OCI-LY1 (cell line): Measurements from ENCODE around the gene EBP.

Experiments used
- H2AFZ ChIP-seq: fragments of 200-600 bp; sonication (generic), shearing (Covaris generic); 2 replicates; pipeline ENCODE4 v1.6.0; 2014; ENCODE audit warnings: antibody characterized with exemption, mild to moderate bottlenecking, low read length
- H3F3A ChIP-seq: fragments of 200-600 bp; sonication (generic), shearing (Covaris generic); 2 replicates; pipeline ENCODE4 v1.6.0; 2014; ENCODE audit warnings: mild to moderate bottlenecking, antibody characterized with exemption, low read length, moderate library complexity; ENCODE audit not compliant: insufficient read depth
- H3K27ac ChIP-seq: fragments of 200-600 bp; sonication (generic); 2 replicates; pipeline ENCODE4 v1.5.1; 2014; ENCODE audit warnings: low read length, mixed run types, mild to moderate bottlenecking, low read depth; ENCODE audit not compliant: poor library complexity, severe bottlenecking
- H3K27me3 ChIP-seq: fragments of 200-600 bp; sonication (generic); 2 replicates; pipeline ENCODE4 v1.6.0; 2014; ENCODE audit warnings: antibody characterized with exemption, mild to moderate bottlenecking, low read length, moderate library complexity; ENCODE audit not compliant: insufficient read depth
- H3K36me3 ChIP-seq: fragments of 200-600 bp; sonication (generic); 2 replicates; pipeline ENCODE4 v1.6.1; 2014; ENCODE audit warnings: mild to moderate bottlenecking, antibody characterized with exemption, low read length, moderate library complexity, mixed read lengths; ENCODE audit not compliant: insufficient read depth
- H3K4me1 ChIP-seq: fragments of 200-600 bp; sonication (generic); 2 replicates; pipeline ENCODE4 v1.5.1; 2014; ENCODE audit warnings: mild to moderate bottlenecking, low read length, moderate library complexity; ENCODE audit not compliant: insufficient read depth, severe bottlenecking
- H3K4me2 ChIP-seq: fragments of 200-600 bp; sonication (generic), shearing (Covaris generic); 2 replicates; pipeline ENCODE4 v1.6.1; 2014; ENCODE audit warnings: low read length
- H3K4me3 ChIP-seq: fragments of 200-600 bp; sonication (generic); 2 replicates; pipeline ENCODE4 v1.5.1; 2014; ENCODE audit warnings: low read length, low read depth, mild to moderate bottlenecking, mixed read lengths; ENCODE audit not compliant: poor library complexity, severe bottlenecking
- H3K79me2 ChIP-seq: fragments of 200-600 bp; shearing (Covaris generic); 2 replicates; pipeline ENCODE4 v1.6.1; 2016; ENCODE audit warnings: mixed run types, low read length, mixed read lengths; ENCODE audit not compliant: insufficient read depth
- H3K9ac ChIP-seq: fragments of 200-600 bp; sonication (generic), shearing (Covaris generic); 2 replicates; pipeline ENCODE4 v1.6.1; 2014; ENCODE audit warnings: mild to moderate bottlenecking, low read length, mixed read lengths
- H3K9me2 ChIP-seq: fragments of 200-600 bp; sonication (generic), shearing (Covaris generic); 2 replicates; pipeline ENCODE4 v1.6.1; 2014; ENCODE audit warnings: low read depth, mild to moderate bottlenecking, low read length, mixed read lengths
- H3K9me3 ChIP-seq: fragments of 200-600 bp; shearing (Covaris generic); 2 replicates; pipeline ENCODE4 v1.6.1; 2014; ENCODE audit warnings: low read length, mixed read lengths
- H4K20me1 ChIP-seq: fragments of 200-600 bp; sonication (generic), shearing (Covaris generic); 2 replicates; pipeline ENCODE4 v1.6.0; 2016; ENCODE audit warnings: mild to moderate bottlenecking, low read length; ENCODE audit not compliant: insufficient read depth
- CTCF ChIP-seq: fragments of 200-600 bp; sonication (generic), shearing (Covaris generic); IDR thresholded peaks from 2 replicates; pipeline ENCODE4 v1.5.1; 2017; ENCODE audit warnings: mild to moderate bottlenecking, antibody characterized with exemption, low read length, moderate library complexity, mixed read lengths
- EZH2 ChIP-seq: fragments of 200-600 bp; sonication (generic), shearing (Covaris generic); IDR thresholded peaks from 2 replicates; pipeline ENCODE4 v1.8.0; 2017; ENCODE audit warnings: borderline replicate concordance, mixed run types, mild to moderate bottlenecking, antibody characterized with exemption, low read length, moderate library complexity, mixed read lengths

EBP gene

GRCh38 chrX:48558271-48558670 is 36.7 kb downstream of the EBP start:
- no peak for TF ChIP-seq CTCF
- TF ChIP-seq EZH2, result no peak
- Histone ChIP-seq H3K4me3 (no peak overlapping the region), H3K4me1 (no peaks in the 10 kb centered on the region), H3K9me2 (no peaks in the 10 kb centered on the region), H2AFZ (no peak overlapping the region), H3K9ac (no peak overlapping the region), H3K79me2 (no peaks in the 10 kb centered on the region), H4K20me1 (no peaks in the 10 kb centered on the region), H3K4me2 (no peak overlapping the region), H3K36me3 (peaks cover 31% of the 10 kb centered on the region), H3K9me3 (no peaks in the 10 kb centered on the region), H3K27ac (no peak overlapping the region), H3F3A (no peaks in the 10 kb centered on the region), H3K27me3 (no peaks in the 10 kb centered on the region)

- Histone ChIP-seq H3K9ac (no peak overlapping the region), H3K27me3 (no peaks in the 10 kb centered on the region), H3K27ac (no peak overlapping the region), H3K36me3 (peaks cover 30% of the 10 kb centered on the region), H3K9me2 (no peaks in the 10 kb centered on the region), H3K4me3 (no peak overlapping the region), H4K20me1 (no peaks in the 10 kb centered on the region), H3K4me1 (no peaks in the 10 kb centered on the region), H3K79me2 (no peaks in the 10 kb centered on the region), H2AFZ (no peak overlapping the region), H3F3A (no peaks in the 10 kb centered on the region), H3K4me2 (no peak overlapping the region), H3K9me3 (no peaks in the 10 kb centered on the region)
- TF ChIP-seq EZH2 (no peak), CTCF (no peak)
These were observed 38.0 kb downstream of the EBP start for GRCh38 chrX:48559636-48560035.

- no peaks in the 10 kb centered on the region for H3K4me1 ChIP-seq
- no peak for TF ChIP-seq CTCF
- TF ChIP-seq EZH2, result no peak
- H3K9me2 ChIP-seq, result no peaks in the 10 kb centered on the region
- peaks cover 26% of the 10 kb centered on the region for H3K36me3 ChIP-seq
- H3F3A ChIP-seq, result no peaks in the 10 kb centered on the region
- H3K27me3 ChIP-seq, result no peaks in the 10 kb centered on the region
- H4K20me1 ChIP-seq, result no peaks in the 10 kb centered on the region
- no peak overlapping the region for H3K27ac ChIP-seq
- H3K9ac ChIP-seq, result no peak overlapping the region
- no peaks in the 10 kb centered on the region for H3K79me2 ChIP-seq
- H2AFZ ChIP-seq, result no peak overlapping the region
- H3K4me3 ChIP-seq, result no peak overlapping the region
- H3K9me3 ChIP-seq, result no peaks in the 10 kb centered on the region
- H3K4me2 ChIP-seq, result no peak overlapping the region
These were observed 38.4 kb downstream of the EBP start for GRCh38 chrX:48560056-48560455.
